HG03159 (cell line): ENCODE results near the gene ZNF662.

ENCODE experiments used
- ATAC-seq: cut with Tn5 transposase; IDR thresholded peaks from one replicate; pipeline ENCODE4 v1.9.1; 2021; ENCODE audit warnings: mild to moderate bottlenecking, moderate library complexity; ENCODE audit not compliant: unreplicated experiment

The ZNF662 gene

DNA sequence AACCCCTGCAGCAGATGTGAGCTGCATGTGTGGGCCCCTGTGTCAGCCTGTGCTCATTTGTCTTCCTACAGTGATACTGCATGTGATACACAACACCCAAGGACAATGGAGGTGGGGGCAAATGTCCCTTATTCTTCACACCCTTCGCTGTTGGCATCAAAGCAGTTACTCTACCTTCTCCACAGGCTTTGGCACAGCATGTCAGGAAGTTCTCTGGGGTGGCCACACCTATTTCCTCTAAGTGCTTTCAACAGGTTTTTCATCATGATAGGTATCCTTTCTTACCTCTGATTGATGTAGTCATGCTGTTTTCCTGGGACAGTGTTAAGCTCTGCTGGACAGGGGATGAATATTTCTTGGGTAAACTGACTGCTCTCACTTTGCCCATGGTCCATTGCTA lies 29.5 kb downstream of the ZNF662 start:
- ATAC-seq, result no peak

DNA sequence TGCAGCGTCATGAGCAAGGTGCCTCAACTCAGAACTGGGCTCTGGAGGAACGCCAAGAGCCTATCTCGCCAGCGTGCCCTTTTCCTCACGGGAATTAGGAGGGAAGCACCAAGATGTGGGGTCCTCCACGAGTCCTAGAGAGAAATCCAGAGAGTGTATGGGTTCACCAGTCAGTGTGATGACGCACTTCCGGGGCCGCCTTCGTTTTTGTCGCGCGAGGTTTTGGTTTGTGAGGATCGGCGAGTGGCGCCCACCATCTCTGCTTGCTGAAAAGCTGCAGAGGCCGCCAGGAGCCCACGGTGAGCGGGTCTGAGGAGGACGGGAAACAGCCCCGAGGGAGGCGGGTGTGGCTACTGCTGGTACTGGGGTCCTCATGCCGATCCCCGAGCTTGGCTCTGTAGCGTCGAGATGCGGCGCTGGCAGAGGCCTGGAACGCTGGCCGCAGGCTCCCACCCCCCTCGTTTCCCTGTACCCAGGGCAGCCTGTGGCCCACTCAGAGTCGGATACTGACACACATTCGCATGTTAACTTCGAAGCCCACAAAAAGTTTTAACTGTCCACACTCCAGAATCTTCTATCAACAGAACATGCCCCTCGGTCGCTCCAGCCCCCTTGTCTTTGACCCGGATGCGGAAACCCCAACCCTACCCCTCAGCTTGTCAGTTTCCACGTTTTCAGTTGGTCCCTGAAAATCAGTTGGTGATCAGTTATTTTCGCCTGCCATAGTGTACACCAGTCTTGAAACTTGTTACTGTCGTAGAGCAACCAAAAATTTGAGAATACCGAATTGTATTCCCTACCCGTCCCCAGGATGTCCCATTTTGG lies 30.4 kb downstream of the ZNF662 start:
- no peak for ATAC-seq

DNA sequence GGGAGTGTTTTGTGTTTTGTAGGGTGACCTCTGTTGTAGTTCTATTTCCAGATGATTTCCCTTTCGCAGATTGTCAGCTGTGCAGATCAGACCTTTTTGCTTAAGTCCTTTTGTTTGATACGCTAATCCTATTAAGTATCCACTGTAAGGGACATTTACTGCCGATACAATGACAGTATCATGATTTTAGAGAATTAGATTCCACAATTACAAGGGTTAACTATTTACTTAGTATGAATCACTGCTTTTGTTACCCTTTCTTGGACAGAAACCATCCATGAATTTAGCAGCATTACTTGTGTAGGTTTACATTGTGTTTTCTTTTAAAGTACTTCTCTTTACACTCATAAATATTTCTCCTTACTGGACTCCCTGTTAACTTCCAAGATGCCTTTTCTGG lies 31.4 kb downstream of the ZNF662 start:
- no peak for ATAC-seq

DNA sequence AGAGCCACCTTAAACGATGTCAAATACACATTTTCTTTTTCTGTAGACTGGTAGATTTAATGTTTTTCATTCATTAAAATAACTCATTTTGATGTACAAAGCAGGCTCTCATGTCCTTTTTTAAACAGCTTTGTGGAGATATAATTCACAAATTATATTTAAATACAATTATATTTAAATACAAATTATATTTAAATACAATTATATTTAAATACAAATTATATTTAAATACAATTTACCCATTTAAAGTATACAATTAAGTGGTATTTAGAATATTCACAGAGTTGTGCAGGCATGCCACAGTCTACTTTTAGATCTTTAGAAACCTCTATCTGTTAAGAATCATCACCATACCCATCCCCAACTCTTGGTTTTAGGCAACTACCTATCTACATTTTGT lies 36.8 kb downstream of the ZNF662 start:
- no peak for ATAC-seq

DNA sequence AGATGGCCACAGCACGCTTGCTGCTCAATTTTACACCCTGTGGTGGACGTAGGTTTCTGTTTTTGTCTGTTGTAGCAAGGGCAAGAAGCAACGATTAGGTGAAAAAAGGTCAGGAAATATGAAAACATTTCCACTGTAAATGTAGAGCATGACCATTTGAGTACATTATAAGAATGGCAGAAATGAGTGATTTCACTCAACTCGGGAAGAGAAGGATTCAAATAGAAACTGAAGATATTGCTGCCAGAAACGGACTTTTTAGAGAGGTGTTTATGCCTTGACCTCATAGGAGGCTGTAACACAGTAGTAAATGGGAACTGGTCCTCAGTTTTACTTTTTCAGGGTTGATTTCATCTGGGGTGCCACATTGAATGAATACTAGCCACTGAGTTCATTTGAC lies 40.1 kb downstream of the ZNF662 start:
- no peak for ATAC-seq

DNA sequence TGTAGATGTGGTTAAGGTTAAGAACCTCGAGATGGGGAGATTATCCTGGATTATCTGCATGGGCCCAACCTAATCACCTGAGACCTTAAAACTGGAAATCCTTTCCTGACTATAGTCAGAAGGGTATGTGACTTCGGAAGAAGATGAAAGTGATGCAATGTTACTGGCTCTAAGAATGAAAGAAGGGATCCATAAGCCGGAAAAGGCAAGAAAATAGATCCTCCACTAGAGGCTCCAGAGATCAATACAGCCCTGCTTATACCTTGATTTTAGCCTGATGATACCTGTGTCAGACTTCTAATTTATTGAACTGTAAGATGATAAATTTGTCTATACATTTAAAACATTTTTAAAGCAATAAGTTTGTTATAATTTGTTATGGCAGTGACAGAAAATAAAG lies 51.6 kb downstream of the ZNF662 start:
- no peak for ATAC-seq

DNA sequence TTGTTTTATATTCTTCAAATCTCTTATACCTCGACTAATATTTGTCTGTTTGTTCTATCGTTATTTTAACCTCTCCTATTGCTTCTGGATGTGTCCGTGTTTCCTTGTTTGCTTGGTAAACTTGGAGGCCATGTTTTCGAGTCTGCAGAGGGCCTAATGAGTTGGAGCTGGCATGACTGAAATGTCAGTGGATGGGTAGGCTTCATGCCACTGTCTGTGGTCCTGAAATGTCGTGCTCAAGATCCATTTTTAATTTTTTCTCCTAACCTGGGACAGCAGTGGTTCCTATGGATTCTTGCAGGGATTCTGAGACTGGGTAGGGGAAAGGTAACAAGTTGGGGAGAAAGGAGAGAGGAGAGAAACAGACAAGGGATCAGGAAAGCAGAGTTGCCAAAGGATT lies 54.3 kb downstream of the ZNF662 start:
- ATAC-seq, result no peak

DNA sequence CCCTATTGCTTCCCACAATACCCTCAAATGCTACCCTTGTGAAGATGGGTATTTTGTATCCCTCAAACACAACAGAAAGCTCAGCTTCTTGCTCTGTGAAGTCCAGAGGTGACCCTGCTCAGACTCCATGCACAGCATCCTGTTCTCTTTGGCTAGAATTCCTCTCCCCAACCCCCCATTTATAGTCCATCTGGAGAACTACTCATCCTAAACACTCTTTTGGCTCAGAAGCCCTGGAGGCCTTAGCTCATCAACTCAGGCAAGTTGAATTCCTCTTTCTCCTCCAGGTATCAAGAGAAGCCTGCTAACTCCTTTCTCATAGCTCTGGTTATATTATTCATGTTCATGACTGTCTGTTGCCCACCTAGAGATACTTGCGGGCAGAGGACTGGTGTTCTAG lies 54.8 kb downstream of the ZNF662 start:
- no peak for ATAC-seq

DNA sequence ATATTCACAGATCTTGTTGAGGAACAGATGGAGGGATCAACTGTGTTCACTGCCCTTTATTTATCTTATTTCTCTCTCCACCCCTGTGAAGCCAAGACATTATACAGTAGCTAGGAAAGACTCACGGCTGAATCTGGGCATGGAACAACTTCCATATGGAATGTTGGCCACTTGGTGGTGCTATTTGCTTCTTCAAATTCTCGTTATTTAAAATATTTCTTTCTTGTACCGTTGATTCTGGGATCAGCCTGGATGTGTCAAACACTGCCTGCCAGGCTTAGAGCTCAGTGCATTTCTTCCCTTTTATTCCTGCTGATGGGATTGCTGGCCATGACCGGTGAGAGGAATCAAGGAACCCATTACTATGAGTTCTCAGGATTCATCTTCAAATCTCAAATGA lies 55.7 kb downstream of the ZNF662 start:
- no peak for ATAC-seq

DNA sequence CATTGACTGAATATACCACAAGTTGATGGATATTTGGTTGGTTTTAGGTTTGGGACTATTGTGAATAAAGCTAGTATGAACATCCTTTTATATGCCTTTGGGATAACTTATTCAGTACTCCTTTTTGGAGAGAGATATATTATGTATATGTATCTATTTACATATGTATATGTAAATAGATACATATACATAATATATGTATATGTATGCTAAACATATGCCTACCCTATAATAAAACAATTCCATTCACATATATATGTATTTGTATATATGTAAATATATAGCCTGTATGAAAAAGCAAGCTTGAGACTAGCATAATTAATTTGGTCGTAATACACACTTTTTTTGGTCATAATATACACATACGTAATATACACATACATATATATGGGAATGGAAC lies 57.3 kb downstream of the ZNF662 start:
- no peak for ATAC-seq

DNA sequence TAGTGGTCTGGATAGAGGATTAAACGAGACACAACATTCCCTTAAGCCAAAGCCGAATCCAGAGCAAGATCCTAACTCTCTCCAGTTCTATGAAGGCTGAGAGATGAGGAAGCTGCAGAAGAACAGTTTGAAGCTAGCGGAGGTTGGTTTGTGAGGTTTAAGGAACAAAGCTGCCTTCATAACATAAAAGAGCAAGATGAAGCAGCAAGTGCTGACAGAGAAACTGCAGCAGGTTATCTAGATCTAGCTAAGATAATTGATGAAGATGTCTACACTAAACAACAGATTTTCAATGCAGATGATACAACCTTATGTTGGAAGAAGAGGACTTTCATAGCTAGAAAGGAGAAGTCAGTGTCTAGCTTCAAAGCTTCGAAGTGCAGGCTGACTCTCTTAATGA lies 58.3 kb downstream of the ZNF662 start:
- ATAC-seq, result no peak
